ENCODE results near the gene ZFC3H1.

DNA sequence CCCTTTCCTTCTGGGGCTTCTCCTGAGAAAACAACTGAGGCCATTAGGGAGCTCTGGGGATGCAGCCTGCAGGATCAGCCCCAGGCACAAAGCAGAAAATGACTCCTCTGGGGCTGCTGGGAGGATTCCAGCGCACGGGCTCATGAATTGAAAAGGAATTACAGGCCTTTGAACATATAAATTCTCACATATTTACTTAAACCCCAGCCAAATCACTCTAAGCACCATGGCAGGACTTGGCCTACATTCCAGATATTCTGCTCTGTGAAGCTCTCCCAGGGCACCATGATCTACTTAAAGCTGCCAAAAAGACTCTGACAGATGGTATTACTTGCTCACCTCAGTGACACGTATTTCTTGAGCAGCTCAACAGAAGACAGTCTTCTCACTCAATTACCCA is 87.2 kb downstream of the ZFC3H1 start:
- TF ChIP-seq, protein P1, sequence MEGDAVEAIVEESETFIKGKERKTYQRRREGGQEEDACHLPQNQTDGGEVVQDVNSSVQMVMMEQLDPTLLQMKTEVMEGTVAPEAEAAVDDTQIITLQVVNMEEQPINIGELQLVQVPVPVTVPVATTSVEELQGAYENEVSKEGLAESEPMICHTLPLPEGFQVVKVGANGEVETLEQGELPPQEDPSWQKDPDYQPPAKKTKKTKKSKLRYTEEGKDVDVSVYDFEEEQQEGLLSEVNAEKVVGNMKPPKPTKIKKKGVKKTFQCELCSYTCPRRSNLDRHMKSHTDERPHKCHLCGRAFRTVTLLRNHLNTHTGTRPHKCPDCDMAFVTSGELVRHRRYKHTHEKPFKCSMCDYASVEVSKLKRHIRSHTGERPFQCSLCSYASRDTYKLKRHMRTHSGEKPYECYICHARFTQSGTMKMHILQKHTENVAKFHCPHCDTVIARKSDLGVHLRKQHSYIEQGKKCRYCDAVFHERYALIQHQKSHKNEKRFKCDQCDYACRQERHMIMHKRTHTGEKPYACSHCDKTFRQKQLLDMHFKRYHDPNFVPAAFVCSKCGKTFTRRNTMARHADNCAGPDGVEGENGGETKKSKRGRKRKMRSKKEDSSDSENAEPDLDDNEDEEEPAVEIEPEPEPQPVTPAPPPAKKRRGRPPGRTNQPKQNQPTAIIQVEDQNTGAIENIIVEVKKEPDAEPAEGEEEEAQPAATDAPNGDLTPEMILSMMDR (conservative IDR thresholded peaks at IDR 0.05 in 1 of 2, IDR thresholded peaks at IDR 0.05 in 1 of 2; ENCODE audit: extremely low read depth in 1 of 2, insufficient read depth in 1 of 2, low read depth in 1 of 2, low read length in 2 of 2) = no peak
- TF ChIP-seq EZH2 (IDR thresholded peaks at IDR 0.05; ENCODE audit: borderline replicate concordance, low read length) = no peak

Measured in mammary epithelial cell (primary cell).